Ishikawa (cell line): ENCODE data around the gene KLHL11.

Source experiments
- CEBPB ChIP-seq: IDR thresholded peaks from 2 replicates; pipeline ENCODE4 v1.6.1; 2012
- CREB1 ChIP-seq: IDR thresholded peaks from 2 replicates; pipeline ENCODE4 v1.6.1; 2012; ENCODE audit warnings: low read depth
- EGR1 ChIP-seq: IDR thresholded peaks from 2 replicates; pipeline ENCODE4 v1.6.1; 2012
- EP300 ChIP-seq: IDR thresholded peaks from 2 replicates; pipeline ENCODE4 v1.6.1; 2012; ENCODE audit warnings: borderline replicate concordance
- FOXM1 ChIP-seq: IDR thresholded peaks from 2 replicates; pipeline ENCODE4 v1.6.1; 2012; ENCODE audit warnings: low read depth, borderline replicate concordance
- NFIC ChIP-seq: IDR thresholded peaks from 2 replicates; pipeline ENCODE4 v1.6.1; 2012
- RAD21 ChIP-seq: IDR thresholded peaks from 2 replicates; pipeline ENCODE4 v1.6.1; 2012; ENCODE audit warnings: low read depth
- REST ChIP-seq: IDR thresholded peaks from 2 replicates; pipeline ENCODE4 v1.6.1; 2012; ENCODE audit warnings: low read depth, mild to moderate bottlenecking
- TAF1 ChIP-seq: IDR thresholded peaks from 2 replicates; pipeline ENCODE4 v1.6.1; 2012; ENCODE audit warnings: low read depth, mild to moderate bottlenecking
- TCF12 ChIP-seq: IDR thresholded peaks from 2 replicates; pipeline ENCODE4 v1.6.1; 2012; ENCODE audit warnings: low read depth
- TEAD4 ChIP-seq: IDR thresholded peaks from 2 replicates; pipeline ENCODE4 v1.6.1; 2012
- USF1 ChIP-seq: IDR thresholded peaks from 2 replicates; pipeline ENCODE4 v1.6.1; 2012
- YY1 ChIP-seq: IDR thresholded peaks from 2 replicates; pipeline ENCODE4 v1.6.1; 2012; ENCODE audit warnings: low read depth
- ZBTB7A ChIP-seq: IDR thresholded peaks from 2 replicates; pipeline ENCODE4 v1.6.1; 2012; ENCODE audit warnings: low read depth
- TF ChIP-seq, protein P1 (sequence below): IDR thresholded peaks from 2 replicates; pipeline ENCODE4 v1.6.1; 2012

KLHL11 gene

GRCh38 chr17:41812381-41813151 is 52.7 kb downstream of the KLHL11 start, which contains the start of gene FKBP10:
Gene FKBP10, plus strand, starts transcription at chr17:41813004. Its CDS starts 31 bp downstream, at chr17:41813035.
- TF ChIP-seq NFIC (peak; percentile 2; the same call in 1 of the 2 replicates), FOXM1 (no peak), TCF12 (peak; percentile 58; the same call in 1 of the 2 replicates), ZBTB7A (peak; percentile 66; the same call in 1 of the 2 replicates), TAF1 (no peak; the same call in 1 of the 2 replicates), EGR1 (no peak), USF1 (peak; percentile 45; the same call in 1 of the 2 replicates), CEBPB (no peak), YY1 (0 out of 2 replicates have a peak, but pooled peaks have one; percentile 14)
- TF ChIP-seq, protein P1, sequence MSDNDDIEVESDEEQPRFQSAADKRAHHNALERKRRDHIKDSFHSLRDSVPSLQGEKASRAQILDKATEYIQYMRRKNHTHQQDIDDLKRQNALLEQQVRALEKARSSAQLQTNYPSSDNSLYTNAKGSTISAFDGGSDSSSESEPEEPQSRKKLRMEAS: peak; percentile 96

DNA sequence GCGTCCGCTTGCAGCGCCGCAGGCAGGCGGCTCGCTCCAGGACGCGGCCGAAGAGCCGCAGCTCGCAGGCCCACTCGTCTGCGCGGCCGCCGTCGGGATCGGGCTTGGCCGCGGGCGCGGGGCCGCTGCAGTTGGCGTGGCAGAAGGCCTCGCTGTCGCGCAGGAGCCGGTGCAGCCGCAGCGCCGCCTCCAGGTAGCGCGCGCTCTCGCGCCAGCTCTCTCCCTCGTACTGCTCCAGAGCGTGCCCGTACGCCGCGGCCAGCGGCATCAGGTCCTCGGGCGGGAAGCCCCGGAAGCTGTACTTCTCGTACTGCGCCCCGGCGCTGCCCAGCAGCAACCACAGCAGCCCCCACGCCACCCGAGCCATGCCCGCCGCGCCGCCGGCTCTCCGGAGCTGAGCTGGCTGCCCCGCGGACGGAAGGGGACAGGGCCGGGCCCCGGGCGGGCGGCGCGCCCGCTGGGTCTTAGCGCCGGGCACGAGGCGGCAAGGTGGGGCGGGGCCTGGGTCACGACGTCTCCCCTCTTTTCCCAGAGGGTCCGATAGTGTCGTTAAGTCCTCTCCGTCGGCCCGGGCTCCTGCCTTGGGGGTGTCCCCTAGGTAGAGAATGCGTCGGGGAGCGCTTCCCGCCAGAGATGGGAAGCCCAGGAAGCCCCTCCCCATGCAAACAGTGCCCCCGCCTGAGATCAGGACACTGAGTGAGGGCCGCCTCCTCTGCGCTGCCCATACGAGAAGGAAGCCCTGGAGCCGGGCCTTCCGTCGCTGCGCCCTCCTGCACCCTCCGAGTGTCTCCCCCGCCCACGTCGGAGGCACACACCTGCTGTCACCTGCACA is 53.5 kb downstream of the KLHL11 start, which contains the start of gene P3H4:
Gene P3H4 (minus strand): TSS at position 401 of the 832 bp plus-strand sequence. CDS start 34 bp downstream, at position 367.
- no peak for TF ChIP-seq TEAD4
- TF ChIP-seq TAF1: peak; percentile 60; the same call in 1 of the 2 replicates
- no peak for TF ChIP-seq EP300
- 0 out of 2 replicates have a peak, but pooled peaks have one; percentile 20 for TF ChIP-seq EGR1
- no peak for TF ChIP-seq FOXM1
- peak; percentile 27; the same call in 1 of the 2 replicates for TF ChIP-seq NFIC
- TF ChIP-seq, protein P1: peak; percentile 84
- no peak for TF ChIP-seq CREB1
- TF ChIP-seq USF1: no peak; the same call in 1 of the 2 replicates
- 0 out of 2 replicates have a peak, but pooled peaks have one; percentile 50 for TF ChIP-seq ZBTB7A
- 0 out of 2 replicates have a peak, but pooled peaks have one; percentile 26 for TF ChIP-seq REST
- no peak for TF ChIP-seq TCF12
- no peak; the same call in 1 of the 2 replicates for TF ChIP-seq YY1
- no peak for TF ChIP-seq CEBPB
- TF ChIP-seq RAD21: peak; percentile 53; the same call in 1 of the 2 replicates

GRCh38 chr17:41810659-41811548 is 54.3 kb downstream of the KLHL11 start:
- TF ChIP-seq CEBPB (no peak), USF1 (no peak), RAD21 (no peak), CREB1 (no peak), TCF12 (no peak), REST (no peak)
